H9 (cell line): Measurements from ENCODE around the gene LRP1B. TPM values are rescaled to one million over a fixed set of nuclear protein-coding genes. Genes with fewer than 3 reads are reported as not detected.

Experiments
- DNase-seq: peaks from one replicate; pipeline ENCODE4 v3.0.0-alpha.2; 2017
- H2AFZ ChIP-seq: one replicate; pipeline ENCODE4 v1.6.1; 2013; ENCODE audit warnings: mild to moderate bottlenecking, low read length, control low read depth, moderate library complexity
- H2AK5ac ChIP-seq: 2 replicates; pipeline ENCODE4 v1.6.1; 2013; ENCODE audit warnings: low read length, control low read depth, mixed read lengths; ENCODE audit not compliant: insufficient read length
- H2BK120ac ChIP-seq: one replicate; pipeline ENCODE4 v1.6.1; 2013; ENCODE audit warnings: low read depth, mild to moderate bottlenecking, low read length, control low read depth, inconsistent platforms; ENCODE audit not compliant: poor library complexity, severe bottlenecking
- H2BK12ac ChIP-seq: 2 replicates; pipeline ENCODE4 v1.6.1; 2013; ENCODE audit warnings: low read length, control low read depth, mixed read lengths, low read depth; ENCODE audit not compliant: insufficient read length
- H2BK15ac ChIP-seq: 2 replicates; pipeline ENCODE4 v1.6.1; 2013; ENCODE audit warnings: low read depth, low read length, control low read depth
- H2BK20ac ChIP-seq: one replicate; pipeline ENCODE4 v1.6.1; 2013; ENCODE audit warnings: low read depth, mild to moderate bottlenecking, low read length, control low read depth, inconsistent platforms; ENCODE audit not compliant: poor library complexity, severe bottlenecking
- H2BK5ac ChIP-seq: 2 replicates; pipeline ENCODE4 v1.6.1; 2013; ENCODE audit warnings: low read length, control low read depth, mixed read lengths; ENCODE audit not compliant: insufficient read length
- H3K14ac ChIP-seq: 2 replicates; pipeline ENCODE4 v1.6.1; 2013; ENCODE audit warnings: low read length, control low read depth; ENCODE audit not compliant: insufficient read depth
- H3K18ac ChIP-seq: 2 replicates; pipeline ENCODE4 v1.6.1; 2013; ENCODE audit warnings: low read depth, mild to moderate bottlenecking, mixed read lengths, low read length, control low read depth; ENCODE audit not compliant: insufficient read length
- H3K23ac ChIP-seq: 2 replicates; pipeline ENCODE4 v1.6.1; 2013; ENCODE audit warnings: low read length, control low read depth, mixed read lengths, low read depth; ENCODE audit not compliant: insufficient read length
- H3K23me2 ChIP-seq: 2 replicates; pipeline ENCODE4 v1.6.1; 2013; ENCODE audit warnings: low read depth, mild to moderate bottlenecking, mixed read lengths, low read length, control low read depth; ENCODE audit not compliant: insufficient read length, poor library complexity, severe bottlenecking
- H3K27ac ChIP-seq: 2 replicates; pipeline ENCODE4 v1.5.1; 2013; ENCODE audit warnings: low read length, control low read depth, mixed read lengths, low read depth; ENCODE audit not compliant: insufficient read length
- H3K27me3 ChIP-seq: 2 replicates; pipeline ENCODE4 v1.6.1; 2013; ENCODE audit warnings: low read length, control low read depth, inconsistent platforms; ENCODE audit not compliant: insufficient read depth
- H3K4ac ChIP-seq: 2 replicates; pipeline ENCODE4 v1.6.1; 2013; ENCODE audit warnings: low read depth, mild to moderate bottlenecking, control low read depth, inconsistent platforms, low read length, moderate library complexity
- H3K4me1 ChIP-seq: 2 replicates; pipeline ENCODE4 v1.6.1; 2013; ENCODE audit warnings: low read length, control low read depth, inconsistent platforms; ENCODE audit not compliant: insufficient read depth
- H3K4me2 ChIP-seq: 2 replicates; pipeline ENCODE4 v1.6.1; 2013; ENCODE audit warnings: low read length, control low read depth, mixed read lengths; ENCODE audit not compliant: insufficient read length, insufficient read depth
- H3K56ac ChIP-seq: 2 replicates; pipeline ENCODE4 v1.6.1; 2013; ENCODE audit warnings: low read depth, mild to moderate bottlenecking, mixed read lengths, low read length, control low read depth; ENCODE audit not compliant: insufficient read length
- H3K79me1 ChIP-seq: 2 replicates; pipeline ENCODE4 v1.6.1; 2013; ENCODE audit warnings: low read depth, mild to moderate bottlenecking, moderate library complexity, low read length, control low read depth, inconsistent platforms; ENCODE audit not compliant: insufficient read depth, poor library complexity, severe bottlenecking
- H3K79me2 ChIP-seq: 2 replicates; pipeline ENCODE4 v1.6.1; 2013; ENCODE audit warnings: low read length, control low read depth, inconsistent platforms; ENCODE audit not compliant: insufficient read depth
- H3K9ac ChIP-seq: 2 replicates; pipeline ENCODE4 v1.6.1; 2013; ENCODE audit warnings: low read length, control low read depth, mixed read lengths; ENCODE audit not compliant: insufficient read length; ENCODE audit errors: extremely low read depth
- H3K9me3 ChIP-seq: one replicate; pipeline ENCODE4 v1.6.1; 2013; ENCODE audit warnings: low read depth, low read length, inconsistent platforms; ENCODE audit not compliant: control insufficient read depth
- H3T11ph ChIP-seq: one replicate; pipeline ENCODE4 v1.6.1; 2013; ENCODE audit warnings: mild to moderate bottlenecking, low read length, control low read depth, inconsistent platforms
- H4K20me1 ChIP-seq: one replicate; pipeline ENCODE4 v1.6.1; 2013; ENCODE audit not compliant: control insufficient read depth, insufficient read length, insufficient read depth
- H4K5ac ChIP-seq: 2 replicates; pipeline ENCODE4 v1.6.1; 2013; ENCODE audit warnings: low read depth, mild to moderate bottlenecking, mixed read lengths, low read length, control low read depth; ENCODE audit not compliant: insufficient read length
- H4K8ac ChIP-seq: replicated peaks from 2 replicates; pipeline ENCODE4 v1.6.1; 2013; ENCODE audit warnings: low read length, control low read depth, mixed read lengths, low read depth; ENCODE audit not compliant: insufficient read length
- H4K91ac ChIP-seq: 2 replicates; pipeline ENCODE4 v1.6.1; 2013; ENCODE audit warnings: low read depth, mild to moderate bottlenecking, moderate library complexity, mixed read lengths, low read length, control low read depth; ENCODE audit not compliant: insufficient read length
- H3K27ac Mint-ChIP-seq, 3 experiments: 2 replicates in 2 of 3; 3 replicates in 1 of 3; pipeline ENCODE4 v1.8.0; 2020 to 2021; ENCODE audit warnings: mixed read lengths in 3 of 3, mild to moderate bottlenecking in 1 of 3, moderate library complexity in 1 of 3
- H3K27me3 Mint-ChIP-seq: 2 replicates; pipeline ENCODE4 v1.8.0; 2021; ENCODE audit warnings: low read depth, mild to moderate bottlenecking, moderate library complexity, mixed read lengths
- H3K36me3 Mint-ChIP-seq, 3 experiments: 2 replicates in 2 of 3; 3 replicates in 1 of 3; pipeline ENCODE4 v1.8.0; 2020 to 2021; ENCODE audit warnings: low read depth in 3 of 3, mixed read lengths in 3 of 3; ENCODE audit not compliant: insufficient read depth in 1 of 3
- H3K4me1 Mint-ChIP-seq, 2 experiments: 2 replicates each; pipeline ENCODE4 v1.8.0; 2020; ENCODE audit warnings: mixed read lengths in 2 of 2
- H3K4me3 Mint-ChIP-seq, 2 experiments: 2 replicates in 1 of 2; 3 replicates in 1 of 2; pipeline ENCODE4 v1.8.0; 2020 to 2021; ENCODE audit warnings: mild to moderate bottlenecking in 2 of 2, mixed read lengths in 2 of 2, moderate library complexity in 1 of 2
- H3K9me3 Mint-ChIP-seq, 2 experiments: 2 replicates in 1 of 2; 3 replicates in 1 of 2; pipeline ENCODE4 v1.8.0; 2020; ENCODE audit warnings: mild to moderate bottlenecking in 2 of 2, mixed read lengths in 2 of 2, moderate library complexity in 1 of 2
- CTCF ChIP-seq: fragments of 200-600 bp; sonication (generic); conservative IDR thresholded peaks from 3 replicates; pipeline ENCODE4 v1.8.0; 2021; ENCODE audit warnings: antibody characterized with exemption, mild to moderate bottlenecking
- total RNA-seq: library from RNA; stranded (reverse); gene quantifications from 2 replicates; pipeline ENCODE4 v1.2.1, GENCODE V29; 2021

Gene LRP1B
- total RNA-seq, 1 experiment from 2014 or later = not detected

DNA sequence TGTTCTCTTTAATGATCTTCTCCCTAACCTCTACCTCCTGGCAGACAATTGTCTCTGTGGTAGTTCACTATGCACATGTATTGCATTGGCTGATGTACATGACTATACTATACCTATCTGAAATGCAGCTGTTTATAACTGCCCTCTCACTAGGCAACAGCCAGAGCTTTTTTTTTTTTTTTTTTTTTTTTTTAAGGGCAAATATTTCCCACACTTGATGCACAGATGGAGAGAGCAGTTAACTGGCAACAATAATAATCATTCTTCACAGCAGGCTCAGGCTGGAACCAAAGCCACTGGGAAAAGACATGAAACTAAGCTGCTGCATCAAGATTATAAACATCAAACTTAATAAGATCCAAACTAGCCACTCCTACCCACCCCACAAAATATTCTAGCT lies 707.7 kb downstream of the LRP1B start:
- no peak overlapping the region for H2BK15ac ChIP-seq

More for the DNA sequence above, 707.7 kb downstream of the LRP1B start:
- Histone ChIP-seq H3K18ac (no peak overlapping the region), H3K27ac (no peak overlapping the region), H3T11ph (no peak overlapping the region), H4K20me1 (no peaks in the 10 kb centered on the region), H3K27me3 (no peaks in the 10 kb centered on the region), H3K9me3 (no peaks in the 10 kb centered on the region), H3K79me1 (no peaks in the 10 kb centered on the region), H3K4me2 (no peak overlapping the region), H3K79me2 (no peaks in the 10 kb centered on the region), H2BK12ac (no peak overlapping the region), H3K4ac (no peak overlapping the region), H3K23me2 (no peaks in the 10 kb centered on the region), H3K23ac (no peak overlapping the region), H4K91ac (no peak overlapping the region), H2BK5ac (no peak overlapping the region), H4K5ac (no peak overlapping the region), H3K56ac (no peak overlapping the region), H3K14ac (no peak overlapping the region), H4K8ac (no peak overlapping the region), H3K4me1 (no peaks in the 10 kb centered on the region), H3K9ac (no peak overlapping the region), H2AK5ac (no peak overlapping the region), H2BK120ac (no peak overlapping the region), H2AFZ (no peak overlapping the region), H2BK20ac (no peak overlapping the region)
- Mint-ChIP-seq H3K9me3 (0 out of 5 replicates have a peak, but pooled peaks cover 0 to 3% of the 10 kb centered on the region in 2 experiments), H3K4me1 (no peaks in the 10 kb centered on the region), H3K36me3 (no peaks in the 10 kb centered on the region), H3K27ac (no peak overlapping the region), H3K27me3 (no peaks in the 10 kb centered on the region), H3K4me3 (no peak overlapping the region)
- DNase-seq = no peak
- no peak for TF ChIP-seq CTCF
